Stimulated activated CD8-positive, alpha-beta memory T cell treated with anti-CD3 and anti-CD28 coated beads, Interleukin-2, amount 100 ng/mL, for 1 hour (primary cell): ENCODE results near the gene COQ4.

ENCODE experiments used
- DNase-seq, 2 donors: peaks; one replicate each; pipeline ENCODE4 v3.0.0-alpha.2; 2020; ENCODE audit warnings: low read depth in 2 of 2

Gene COQ4

GRCh38 chr9:128340691-128341434, 18.2 kb downstream of the COQ4 start:
- no peak for DNase-seq

GRCh38 chr9:128341435-128341849, 18.8 kb downstream of the COQ4 start:
- peak; percentile 25 to 37 for DNase-seq

- DNase-seq: no peak
These were observed 20.5 kb downstream of the COQ4 start for GRCh38 chr9:128342971-128343680.

- DNase-seq: no peak
These were observed 21.2 kb downstream of the COQ4 start for GRCh38 chr9:128343855-128344254.

- DNase-seq: no peak
These were observed 22.4 kb downstream of the COQ4 start for GRCh38 chr9:128344931-128345605.

- DNase-seq: no peak
These were observed 26.5 kb downstream of the COQ4 start for GRCh38 chr9:128349125-128349524.

GRCh38 chr9:128349772-128350171, 27.1 kb downstream of the COQ4 start:
- no peak for DNase-seq

GRCh38 chr9:128355451-128355850, 32.8 kb downstream of the COQ4 start:
- no peak for DNase-seq

- no peak for DNase-seq
These were observed 35.5 kb downstream of the COQ4 start for GRCh38 chr9:128358090-128358489.

- DNase-seq: no peak
These were observed 36.2 kb downstream of the COQ4 start for GRCh38 chr9:128358861-128359260.

- DNase-seq: no peak
These were observed 38.2 kb downstream of the COQ4 start for GRCh38 chr9:128360826-128361225.

- no peak for DNase-seq
These were observed 38.8 kb downstream of the COQ4 start for GRCh38 chr9:128361296-128361985.

GRCh38 chr9:128361986-128362646, 39.5 kb downstream of the COQ4 start:
- DNase-seq: peak; percentile 34 to 42

- no peak for DNase-seq
These were observed 40.1 kb downstream of the COQ4 start for GRCh38 chr9:128362774-128363173.

GRCh38 chr9:128365525-128365924, 42.9 kb downstream of the COQ4 start:
- DNase-seq: no peak

- no peak for DNase-seq
These were observed 46.5 kb downstream of the COQ4 start for GRCh38 chr9:128369024-128369706.

- no peak for DNase-seq
These were observed 47.7 kb downstream of the COQ4 start for GRCh38 chr9:128370367-128370751.

GRCh38 chr9:128370752-128371629, 48.4 kb downstream of the COQ4 start, which contains the start of gene URM1:
Gene URM1, plus strand, starts transcription at chr9:128371374. Its CDS starts 7 bp downstream, at chr9:128371381.
- DNase-seq: peak; percentile 88 to 92

- DNase-seq: no peak
These were observed 49.0 kb downstream of the COQ4 start for GRCh38 chr9:128371630-128372117.

GRCh38 chr9:128372188-128372641, 49.6 kb downstream of the COQ4 start:
- DNase-seq: no peak
